Measurements from ENCODE around the gene TRIM62.

DNA sequence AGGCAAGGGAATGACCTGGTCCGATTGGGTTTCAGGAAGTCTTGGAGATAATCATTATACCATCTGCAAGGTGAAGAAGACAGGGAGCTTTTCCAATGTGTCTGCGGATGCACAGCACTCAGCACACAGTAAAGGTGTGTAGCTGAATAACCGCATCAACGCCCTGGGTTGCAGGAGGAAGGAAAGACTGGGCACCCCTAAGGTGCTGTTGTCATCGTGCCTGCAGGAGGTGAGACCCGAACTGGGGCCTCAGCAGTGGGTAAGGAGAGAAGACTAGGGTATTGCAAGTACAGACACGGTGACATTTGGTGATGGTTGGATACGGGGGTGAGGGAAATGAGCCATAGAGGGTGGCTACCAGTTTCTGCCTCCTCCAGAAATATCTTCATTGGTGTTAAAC, 1.1 kb upstream of the TRIM62 start:
- TF ChIP-seq, protein P1, sequence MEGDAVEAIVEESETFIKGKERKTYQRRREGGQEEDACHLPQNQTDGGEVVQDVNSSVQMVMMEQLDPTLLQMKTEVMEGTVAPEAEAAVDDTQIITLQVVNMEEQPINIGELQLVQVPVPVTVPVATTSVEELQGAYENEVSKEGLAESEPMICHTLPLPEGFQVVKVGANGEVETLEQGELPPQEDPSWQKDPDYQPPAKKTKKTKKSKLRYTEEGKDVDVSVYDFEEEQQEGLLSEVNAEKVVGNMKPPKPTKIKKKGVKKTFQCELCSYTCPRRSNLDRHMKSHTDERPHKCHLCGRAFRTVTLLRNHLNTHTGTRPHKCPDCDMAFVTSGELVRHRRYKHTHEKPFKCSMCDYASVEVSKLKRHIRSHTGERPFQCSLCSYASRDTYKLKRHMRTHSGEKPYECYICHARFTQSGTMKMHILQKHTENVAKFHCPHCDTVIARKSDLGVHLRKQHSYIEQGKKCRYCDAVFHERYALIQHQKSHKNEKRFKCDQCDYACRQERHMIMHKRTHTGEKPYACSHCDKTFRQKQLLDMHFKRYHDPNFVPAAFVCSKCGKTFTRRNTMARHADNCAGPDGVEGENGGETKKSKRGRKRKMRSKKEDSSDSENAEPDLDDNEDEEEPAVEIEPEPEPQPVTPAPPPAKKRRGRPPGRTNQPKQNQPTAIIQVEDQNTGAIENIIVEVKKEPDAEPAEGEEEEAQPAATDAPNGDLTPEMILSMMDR (IDR thresholded peaks at IDR 0.05), result no peak
- no peak for TF ChIP-seq POLR2A (IDR thresholded peaks at IDR 0.05)

Measured in Peyer's patch (tissue), 4 donors.